Stimulated activated naive CD8-positive, alpha-beta T cell treated with anti-CD3 and anti-CD28 coated beads, Interleukin-15, amount 100 ng/mL, for 72 hours (primary cell): ENCODE results near the gene ESR1.
A peak's percentile ranks its signal among the peaks of the same experiment; 100 is the strongest.

Experiments
- ATAC-seq: fragments of 150-1000 bp; cut with Tn5 transposase; 2 replicates; pipeline ENCODE4 v1.10.0; 2021; ENCODE audit warnings: mild to moderate bottlenecking, moderate library complexity
- DNase-seq, 2 donors: peaks; one replicate each; pipeline ENCODE4 v3.0.0; 2021 to 2022
- H3K27ac Mint-ChIP-seq, 2 donors: one replicate each; pipeline ENCODE4 v1.8.0; 2022; ENCODE audit warnings: mild to moderate bottlenecking in 2 of 2, mixed read lengths in 2 of 2, moderate library complexity in 2 of 2
- H3K27me3 Mint-ChIP-seq: one replicate; pipeline ENCODE4 v1.8.0; 2022; ENCODE audit warnings: mixed read lengths
- H3K4me1 Mint-ChIP-seq: one replicate; pipeline ENCODE4 v1.8.0; 2022; ENCODE audit warnings: mild to moderate bottlenecking, mixed read lengths
- H3K4me3 Mint-ChIP-seq, 2 donors: one replicate each; pipeline ENCODE4 v1.8.0; 2022; ENCODE audit warnings: mild to moderate bottlenecking in 2 of 2, mixed read lengths in 2 of 2, moderate library complexity in 1 of 2
- H3K9me3 Mint-ChIP-seq, 2 donors: one replicate each; pipeline ENCODE4 v1.8.0; 2022; ENCODE audit warnings: mixed read lengths in 2 of 2

Gene ESR1

DNA sequence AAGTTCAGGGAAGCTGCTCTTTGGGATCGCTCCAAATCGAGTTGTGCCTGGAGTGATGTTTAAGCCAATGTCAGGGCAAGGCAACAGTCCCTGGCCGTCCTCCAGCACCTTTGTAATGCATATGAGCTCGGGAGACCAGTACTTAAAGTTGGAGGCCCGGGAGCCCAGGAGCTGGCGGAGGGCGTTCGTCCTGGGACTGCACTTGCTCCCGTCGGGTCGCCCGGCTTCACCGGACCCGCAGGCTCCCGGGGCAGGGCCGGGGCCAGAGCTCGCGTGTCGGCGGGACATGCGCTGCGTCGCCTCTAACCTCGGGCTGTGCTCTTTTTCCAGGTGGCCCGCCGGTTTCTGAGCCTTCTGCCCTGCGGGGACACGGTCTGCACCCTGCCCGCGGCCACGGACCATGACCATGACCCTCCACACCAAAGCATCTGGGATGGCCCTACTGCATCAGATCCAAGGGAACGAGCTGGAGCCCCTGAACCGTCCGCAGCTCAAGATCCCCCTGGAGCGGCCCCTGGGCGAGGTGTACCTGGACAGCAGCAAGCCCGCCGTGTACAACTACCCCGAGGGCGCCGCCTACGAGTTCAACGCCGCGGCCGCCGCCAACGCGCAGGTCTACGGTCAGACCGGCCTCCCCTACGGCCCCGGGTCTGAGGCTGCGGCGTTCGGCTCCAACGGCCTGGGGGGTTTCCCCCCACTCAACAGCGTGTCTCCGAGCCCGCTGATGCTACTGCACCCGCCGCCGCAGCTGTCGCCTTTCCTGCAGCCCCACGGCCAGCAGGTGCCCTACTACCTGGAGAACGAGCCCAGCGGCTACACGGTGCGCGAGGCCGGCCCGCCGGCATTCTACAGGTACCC lies at the start of gene ESR1:
TSS of gene ESR1 (plus strand) at position 170 of the 858 bp plus-strand sequence. CDS start at position 401, 231 bp downstream.
- peaks cover 87% of the 10 kb centered on the region for H3K27me3 Mint-ChIP-seq
- peaks cover 0 to 7% of the 10 kb centered on the region in 2 donors for H3K9me3 Mint-ChIP-seq
- H3K27ac Mint-ChIP-seq = no peak within 1 kb of the TSS
- DNase-seq (peak; percentile 12 to 14), ATAC-seq (peak; percentile 70)
- H3K4me3 Mint-ChIP-seq = peak within 1 kb of the TSS; percentile 67 to 77
- peaks cover 21% of the 10 kb centered on the region for H3K4me1 Mint-ChIP-seq

DNA sequence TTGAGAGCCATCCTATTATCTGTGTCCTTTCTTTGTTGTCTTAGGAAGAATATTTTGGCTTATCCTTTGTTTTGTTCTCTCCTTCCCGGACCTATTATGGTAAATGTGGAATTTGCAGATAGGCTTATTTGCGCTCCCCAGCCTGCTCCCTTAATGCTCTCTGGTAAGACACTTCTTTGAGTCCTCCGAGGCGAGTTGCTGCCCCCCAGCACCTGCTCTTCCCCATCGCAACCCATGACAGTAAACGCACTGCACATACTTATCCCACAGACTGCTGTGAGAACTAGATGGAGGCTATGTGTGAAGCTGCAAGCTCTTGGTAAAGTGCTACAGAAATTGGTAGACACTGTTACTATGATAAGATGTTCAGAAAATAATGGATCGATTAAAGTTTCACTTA lies 47.0 kb upstream of the ESR1 start:
- H3K27me3 Mint-ChIP-seq = peaks cover 16% of the 10 kb centered on the region
- ATAC-seq = no peak
- no peak overlapping the region for H3K27ac Mint-ChIP-seq
- no peak for DNase-seq
- no peak overlapping the region for H3K4me3 Mint-ChIP-seq
- H3K9me3 Mint-ChIP-seq = no peaks in the 10 kb centered on the region
- peaks cover 37% of the 10 kb centered on the region for H3K4me1 Mint-ChIP-seq

DNA sequence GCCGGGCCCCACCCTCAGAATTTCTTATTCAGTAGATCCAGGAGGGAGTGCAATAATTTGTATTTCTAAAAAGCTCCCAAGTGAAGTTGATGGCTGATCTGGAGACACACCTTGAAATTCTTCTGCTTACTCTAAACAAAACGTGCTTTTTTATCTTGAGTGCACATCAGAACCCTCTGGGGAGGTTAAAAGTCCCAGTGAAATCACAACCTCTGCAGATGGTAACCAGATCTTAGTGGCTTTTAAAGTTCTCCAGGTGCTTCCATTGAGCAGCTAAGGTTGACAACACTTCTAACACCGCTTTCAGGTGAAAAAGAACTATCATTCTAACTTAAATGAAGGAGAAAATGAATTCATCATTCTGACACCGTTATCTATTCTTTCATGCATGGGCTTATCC lies 45.6 kb upstream of the ESR1 start:
- Mint-ChIP-seq H3K27me3 (peaks cover 17% of the 10 kb centered on the region), H3K4me3 (no peak overlapping the region), H3K27ac (no peak overlapping the region), H3K4me1 (peaks cover 37% of the 10 kb centered on the region), H3K9me3 (no peaks in the 10 kb centered on the region)
- ATAC-seq = no peak
- DNase-seq = no peak

DNA sequence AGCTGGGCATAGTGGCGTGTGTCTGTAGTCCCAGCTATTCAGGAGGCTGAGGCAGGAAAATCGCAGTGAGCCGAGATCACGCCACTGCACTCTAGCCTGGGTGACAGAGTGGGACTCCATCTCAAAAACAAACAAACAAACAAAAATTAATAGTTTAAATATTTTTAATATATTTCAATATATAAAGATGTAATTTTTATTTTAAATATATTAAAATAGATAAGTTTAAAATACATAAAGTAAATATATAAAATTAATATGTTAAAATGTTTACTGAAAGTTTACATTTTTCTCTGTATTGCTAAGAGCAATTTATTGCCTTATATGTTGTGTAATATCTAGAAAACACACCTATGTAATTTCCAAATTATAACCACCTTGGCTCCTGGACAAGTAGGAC lies 44.7 kb upstream of the ESR1 start:
- Mint-ChIP-seq H3K4me1 (peaks cover 27% of the 10 kb centered on the region), H3K27me3 (peaks cover 26% of the 10 kb centered on the region), H3K9me3 (no peaks in the 10 kb centered on the region), H3K27ac (no peak overlapping the region), H3K4me3 (no peak overlapping the region)
- DNase-seq (no peak), ATAC-seq (no peak)

DNA sequence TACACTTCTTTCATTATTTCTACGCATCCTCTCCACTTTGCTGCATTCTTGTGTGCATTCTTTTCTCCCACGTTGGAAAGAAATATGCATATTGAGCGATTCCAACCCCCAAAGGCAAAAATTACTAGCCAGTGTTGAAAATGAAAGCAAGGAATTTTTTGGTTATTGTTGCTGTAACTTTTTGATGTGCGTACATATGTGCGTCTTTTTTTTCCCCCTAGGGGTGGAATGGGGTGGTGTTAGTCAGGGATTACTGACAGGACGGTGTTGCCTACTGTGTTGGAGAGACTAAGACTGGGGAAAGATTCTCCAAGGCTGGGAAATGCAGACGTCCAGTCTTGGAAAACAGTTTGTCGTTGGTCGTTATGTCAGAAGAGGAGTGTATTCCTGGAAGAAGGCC lies 44.2 kb upstream of the ESR1 start:
- ATAC-seq (no peak), DNase-seq (no peak)
- Mint-ChIP-seq H3K4me1 (peaks cover 22% of the 10 kb centered on the region), H3K4me3 (no peak overlapping the region), H3K27me3 (peaks cover 31% of the 10 kb centered on the region), H3K9me3 (no peaks in the 10 kb centered on the region), H3K27ac (no peak overlapping the region)

DNA sequence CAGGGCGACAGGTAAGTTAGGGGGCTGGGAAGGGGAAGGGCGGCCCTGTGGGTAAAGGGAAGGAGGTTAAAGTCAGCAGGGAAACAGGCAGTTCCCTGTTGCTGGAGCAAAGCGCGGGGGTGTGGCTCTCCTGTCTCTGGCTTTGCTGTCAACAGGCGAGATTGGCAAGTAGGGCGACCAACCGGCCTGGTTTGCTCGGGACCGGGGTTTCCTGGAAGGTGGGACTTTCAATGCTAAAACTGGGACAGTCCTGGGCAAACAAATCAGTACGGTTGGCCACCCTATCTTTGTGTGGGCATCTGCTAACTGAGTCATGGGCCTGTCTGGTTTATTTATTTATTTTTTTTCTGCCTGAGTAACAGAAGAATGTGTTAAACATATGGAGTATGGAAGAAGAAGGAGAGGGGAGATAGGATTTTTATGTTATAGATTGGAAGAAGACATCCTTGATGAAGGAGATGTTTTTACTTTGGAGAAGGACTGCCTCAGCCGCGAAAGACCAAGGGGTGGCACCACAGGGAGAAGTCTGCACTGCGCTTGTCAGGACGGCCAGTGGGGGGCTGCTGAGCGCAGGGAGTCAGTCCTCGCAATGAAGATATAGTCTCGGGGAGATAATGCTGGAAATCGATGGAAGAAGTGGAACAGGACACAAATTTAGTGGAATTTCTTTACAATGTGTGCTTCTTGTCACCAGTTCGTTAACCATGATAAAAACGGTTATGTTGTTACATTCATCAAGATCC lies 43.4 kb upstream of the ESR1 start:
- peak; percentile 87 for ATAC-seq
- Mint-ChIP-seq H3K4me1 (peaks cover 15% of the 10 kb centered on the region), H3K4me3 (peak overlapping the region; percentile 19 to 51), H3K27ac (peak overlapping the region; percentile 13 to 36), H3K27me3 (peaks cover 33% of the 10 kb centered on the region), H3K9me3 (no peaks in the 10 kb centered on the region)
- peak; percentile 39 to 50 for DNase-seq

DNA sequence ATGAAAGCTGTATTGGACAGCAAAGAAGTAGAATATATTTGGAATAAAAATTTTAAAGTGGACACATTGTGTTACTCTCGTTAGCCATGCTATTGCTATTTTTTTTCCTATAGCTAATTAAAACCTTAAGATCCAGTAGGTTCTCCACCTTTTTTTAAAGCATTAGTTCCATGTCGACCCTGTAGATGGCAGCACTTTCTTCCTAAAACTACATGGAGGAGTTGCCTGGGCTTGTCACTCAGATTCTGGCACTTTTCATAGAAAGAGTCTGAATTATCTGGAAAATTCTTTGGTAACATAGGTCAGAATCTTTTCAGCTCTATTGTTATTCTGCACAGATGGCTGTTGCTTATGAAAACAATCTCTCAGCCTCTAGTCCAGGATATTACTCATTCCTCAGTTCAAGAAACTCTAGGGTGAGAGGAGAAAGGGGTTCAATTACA lies 42.0 kb upstream of the ESR1 start:
- peak; percentile 56 for ATAC-seq
- H3K4me1 Mint-ChIP-seq = peaks cover 15% of the 10 kb centered on the region
- H3K27ac Mint-ChIP-seq = no peak overlapping the region
- peaks cover 42% of the 10 kb centered on the region for H3K27me3 Mint-ChIP-seq
- no peak overlapping the region for H3K4me3 Mint-ChIP-seq
- H3K9me3 Mint-ChIP-seq = no peaks in the 10 kb centered on the region
- peak; percentile 27 to 35 for DNase-seq

DNA sequence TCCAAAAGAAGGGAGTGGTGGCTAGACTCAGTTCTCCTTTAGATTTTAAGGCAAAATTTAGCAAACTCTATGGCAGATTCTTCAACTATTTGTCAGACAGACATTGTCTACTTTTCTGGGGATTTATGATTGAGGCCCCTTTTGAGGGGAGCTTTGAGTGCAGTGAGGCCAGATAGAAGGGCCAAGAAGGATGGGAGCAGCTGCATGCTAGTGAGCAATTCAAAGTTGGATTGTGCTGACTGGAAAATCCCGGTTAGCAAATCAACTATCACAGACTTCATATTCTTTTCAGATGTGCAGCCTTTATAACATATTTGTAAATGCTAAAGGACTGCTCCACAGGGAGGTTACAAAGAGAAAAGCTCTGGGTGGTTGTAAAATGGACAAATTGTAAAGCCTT lies 35.0 kb upstream of the ESR1 start:
- H3K4me3 Mint-ChIP-seq = no peak overlapping the region
- no peaks in the 10 kb centered on the region for H3K9me3 Mint-ChIP-seq
- ATAC-seq (no peak), DNase-seq (no peak)
- H3K27ac Mint-ChIP-seq = no peak overlapping the region
- no peaks in the 10 kb centered on the region for H3K4me1 Mint-ChIP-seq
- H3K27me3 Mint-ChIP-seq = peaks cover 19% of the 10 kb centered on the region

DNA sequence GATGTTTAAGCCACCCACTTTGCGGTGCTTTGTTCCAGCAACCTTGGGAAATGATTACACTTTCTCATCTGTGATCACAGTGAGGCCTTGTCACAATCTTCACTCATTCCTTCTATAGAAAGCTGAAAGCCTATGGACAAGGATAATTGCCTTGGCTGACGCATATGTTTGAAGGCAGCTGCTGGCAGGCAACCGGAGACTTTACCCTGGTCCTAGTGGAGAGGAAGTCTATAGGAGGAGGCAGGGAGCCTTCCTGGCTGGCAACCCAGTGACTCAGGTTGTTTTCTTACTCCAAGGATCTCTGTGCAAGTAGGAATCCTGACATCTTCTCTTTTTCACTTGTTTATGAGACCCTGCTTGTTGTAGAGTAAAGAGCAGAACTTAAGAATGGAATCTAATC lies 34.1 kb upstream of the ESR1 start:
- ATAC-seq = no peak
- Mint-ChIP-seq H3K27ac (no peak overlapping the region), H3K27me3 (peaks cover 10% of the 10 kb centered on the region), H3K9me3 (no peaks in the 10 kb centered on the region), H3K4me3 (no peak overlapping the region), H3K4me1 (no peaks in the 10 kb centered on the region)
- DNase-seq = no peak

DNA sequence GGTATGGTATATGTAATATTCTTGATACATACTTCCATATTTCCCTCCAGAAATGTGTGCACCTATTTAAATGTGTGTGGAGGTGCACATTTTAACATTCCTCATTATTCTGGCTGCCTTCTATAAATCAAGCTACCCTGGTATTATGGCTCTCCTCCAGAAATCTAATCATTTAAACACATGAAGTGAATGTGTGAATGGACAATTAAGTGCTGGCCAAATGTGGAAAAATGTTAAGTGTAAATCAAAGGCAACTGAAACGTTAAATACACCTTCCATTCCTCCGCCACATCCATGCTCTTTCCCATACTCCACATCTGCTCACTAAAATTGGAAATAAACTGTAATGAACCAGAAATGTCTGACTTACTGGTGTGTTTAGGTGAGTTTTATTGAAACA lies 24.9 kb upstream of the ESR1 start:
- Mint-ChIP-seq H3K9me3 (no peaks in the 10 kb centered on the region), H3K27ac (no peak overlapping the region), H3K4me3 (no peak overlapping the region), H3K27me3 (peaks cover 6% of the 10 kb centered on the region), H3K4me1 (no peaks in the 10 kb centered on the region)
- no peak for ATAC-seq
- DNase-seq = no peak

DNA sequence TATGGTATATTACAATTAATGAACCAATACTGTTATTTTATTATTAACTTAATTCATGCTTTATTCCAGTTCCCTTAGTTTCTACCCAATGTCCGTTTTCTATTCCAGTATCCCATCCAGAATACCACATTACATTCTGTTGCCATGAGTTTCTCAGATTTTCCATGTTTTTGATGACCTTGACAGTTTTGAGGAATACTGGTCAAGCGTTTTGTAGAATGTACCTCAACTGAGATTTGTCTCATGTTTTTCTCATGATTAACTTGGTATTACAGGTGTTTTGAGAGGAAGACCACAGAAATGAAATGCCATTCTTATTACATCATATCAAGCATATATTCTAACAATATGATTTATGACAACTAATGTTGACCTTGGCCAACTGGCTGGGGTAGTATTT lies 23.8 kb upstream of the ESR1 start:
- no peak for DNase-seq
- no peak for ATAC-seq
- Mint-ChIP-seq H3K4me1 (no peaks in the 10 kb centered on the region), H3K9me3 (peaks cover 0 to 3% of the 10 kb centered on the region in 2 donors), H3K4me3 (no peak overlapping the region), H3K27me3 (peaks cover 6% of the 10 kb centered on the region), H3K27ac (no peak overlapping the region)

DNA sequence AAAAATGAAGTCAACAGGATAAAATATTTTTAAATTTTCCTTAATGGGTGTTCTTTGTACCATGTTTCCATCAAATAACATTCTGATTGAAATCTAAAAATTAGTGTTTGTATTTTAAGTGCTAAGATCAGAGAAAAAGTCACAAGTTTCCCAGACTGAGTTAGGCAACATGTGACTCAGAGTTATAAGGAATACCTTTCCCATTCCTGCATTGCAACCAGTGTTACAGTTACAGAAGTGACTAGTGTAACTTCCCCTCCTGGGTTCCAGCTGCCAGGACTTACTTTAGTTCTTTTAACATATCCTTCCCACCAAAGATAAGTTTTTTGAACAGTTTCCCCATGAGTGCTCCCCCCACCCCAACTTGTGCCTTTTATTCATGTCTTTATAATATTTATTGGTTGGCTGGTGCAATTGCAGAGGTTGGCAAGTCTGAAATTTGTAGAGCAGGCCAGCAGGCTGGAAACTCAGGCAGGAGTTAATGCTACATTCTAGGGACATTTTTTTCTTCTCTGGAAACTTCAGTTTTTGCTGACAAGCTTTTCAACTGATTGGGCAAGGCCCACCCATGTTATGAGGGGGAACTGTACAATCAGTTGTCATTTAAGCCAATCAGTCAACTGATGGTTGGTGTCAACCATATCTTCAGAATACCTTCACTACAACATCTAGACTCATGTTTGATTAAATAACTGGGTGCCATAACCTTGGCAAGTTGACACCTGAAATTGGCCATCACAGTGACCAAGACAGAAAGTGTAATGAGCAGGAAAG lies 22.9 kb upstream of the ESR1 start:
- Mint-ChIP-seq H3K4me3 (no peak overlapping the region), H3K27me3 (peaks cover 6% of the 10 kb centered on the region), H3K27ac (no peak overlapping the region), H3K4me1 (no peaks in the 10 kb centered on the region), H3K9me3 (peaks cover 0 to 4% of the 10 kb centered on the region in 2 donors)
- ATAC-seq = no peak
- DNase-seq = no peak

DNA sequence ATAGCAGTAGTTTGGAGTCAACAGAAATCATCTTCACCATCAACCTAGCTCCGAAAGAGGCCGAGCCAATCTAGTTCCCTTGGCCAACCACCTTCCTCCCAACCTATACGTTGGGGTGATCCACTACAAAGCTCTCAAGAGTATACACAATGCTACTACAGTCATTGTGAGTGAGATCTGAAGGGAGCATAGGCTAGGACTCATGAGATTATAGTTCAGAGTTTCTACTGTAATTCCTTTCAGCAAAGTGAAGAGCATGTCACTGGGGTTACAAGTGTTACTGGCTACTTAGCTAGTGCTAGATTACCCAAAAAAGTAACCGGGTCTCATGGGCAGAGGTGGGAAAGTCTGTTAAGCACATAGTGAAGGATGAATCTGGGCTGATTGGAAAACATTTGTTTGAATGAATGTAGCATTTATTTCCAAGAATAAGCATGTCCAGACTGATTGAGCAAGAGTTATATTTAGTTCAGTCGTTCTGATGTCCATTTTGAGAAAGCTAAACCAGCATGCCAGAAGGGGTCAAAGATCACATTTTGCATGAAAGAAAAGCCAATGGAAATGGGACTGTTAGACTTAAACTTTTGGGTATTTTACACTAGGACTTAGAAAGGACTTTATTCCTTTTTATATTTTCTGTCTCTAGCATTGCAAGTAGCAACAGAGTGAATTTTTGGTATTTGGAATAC lies 10.5 kb upstream of the ESR1 start:
- ATAC-seq (no peak), DNase-seq (no peak)
- no peak overlapping the region for H3K27ac Mint-ChIP-seq
- no peaks in the 10 kb centered on the region for H3K4me1 Mint-ChIP-seq
- H3K27me3 Mint-ChIP-seq = peaks cover 22% of the 10 kb centered on the region
- H3K4me3 Mint-ChIP-seq = no peak overlapping the region
- no peaks in the 10 kb centered on the region for H3K9me3 Mint-ChIP-seq

DNA sequence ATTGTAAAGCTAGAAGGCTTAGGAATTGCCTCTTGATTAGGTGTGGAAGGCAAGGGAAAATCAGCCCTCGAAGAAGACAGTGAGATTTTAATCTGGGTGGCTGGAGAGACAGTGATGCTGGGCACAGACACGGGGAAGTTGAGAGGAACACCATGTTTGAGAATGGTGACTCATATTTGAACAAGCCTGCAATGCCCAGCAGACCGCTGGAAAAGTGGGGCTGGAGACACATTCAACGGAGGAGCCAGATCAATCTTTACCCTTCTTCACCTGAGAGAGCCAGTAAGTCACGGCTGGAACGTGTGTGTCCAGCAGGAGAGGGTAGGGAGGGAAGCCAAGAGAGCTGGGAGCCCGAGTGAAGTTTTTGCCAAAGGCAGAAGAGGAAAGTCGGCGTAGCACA lies 3.7 kb upstream of the ESR1 start:
- H3K4me1 Mint-ChIP-seq = peaks cover 20% of the 10 kb centered on the region
- no peak overlapping the region for H3K4me3 Mint-ChIP-seq
- H3K9me3 Mint-ChIP-seq = peaks cover 0 to 7% of the 10 kb centered on the region in 2 donors
- H3K27me3 Mint-ChIP-seq = peaks cover 75% of the 10 kb centered on the region
- DNase-seq (no peak), ATAC-seq (no peak)
- H3K27ac Mint-ChIP-seq = no peak overlapping the region
